SHP77 treated with DMSO at 0.1 percent for 48 hours (cell line): ENCODE measurements around the gene HASPIN.
"Not testable (repeated sequence)": the region's sequence is repeated elsewhere in the genome, so short reads cannot be mapped to it uniquely, and the experiment has no call there.

ENCODE experiments used
- DNase-seq: peaks from one replicate; lab custom pipeline; 2025; lab: John Stamatoyannopoulos, UW

HASPIN gene

GRCh38 chr17:3695723-3696411 is 27.8 kb upstream of the HASPIN start, which contains the start of gene P2RX5:
Gene P2RX5, minus strand, starts transcription at chr17:3696155. Its CDS starts 150 bp downstream, at chr17:3696005.
- no peak for DNase-seq

- DNase-seq = no peak
Observed at GRCh38 chr17:3697103-3697476, 26.6 kb upstream of the HASPIN start.

DNA sequence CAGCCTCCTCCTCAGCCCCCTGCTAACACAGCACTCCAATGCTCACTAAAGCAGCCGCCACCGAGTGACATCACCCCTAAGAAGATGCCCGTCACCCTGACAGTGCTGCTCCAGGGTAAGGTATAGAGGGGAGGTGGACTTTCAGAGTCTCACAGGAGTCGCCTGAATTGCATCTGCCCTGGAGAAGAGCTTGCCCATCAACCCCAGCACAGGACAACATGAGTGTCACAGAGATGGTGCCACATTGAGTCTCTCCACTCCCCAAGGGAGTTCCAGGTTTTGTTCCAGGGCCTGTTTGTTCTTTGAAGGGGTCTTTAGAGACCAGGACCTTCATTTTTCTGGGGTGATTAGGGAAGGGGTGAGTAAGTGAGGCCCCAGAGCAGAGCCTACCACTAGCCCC is 25.6 kb upstream of the HASPIN start:
- DNase-seq = no peak

DNA sequence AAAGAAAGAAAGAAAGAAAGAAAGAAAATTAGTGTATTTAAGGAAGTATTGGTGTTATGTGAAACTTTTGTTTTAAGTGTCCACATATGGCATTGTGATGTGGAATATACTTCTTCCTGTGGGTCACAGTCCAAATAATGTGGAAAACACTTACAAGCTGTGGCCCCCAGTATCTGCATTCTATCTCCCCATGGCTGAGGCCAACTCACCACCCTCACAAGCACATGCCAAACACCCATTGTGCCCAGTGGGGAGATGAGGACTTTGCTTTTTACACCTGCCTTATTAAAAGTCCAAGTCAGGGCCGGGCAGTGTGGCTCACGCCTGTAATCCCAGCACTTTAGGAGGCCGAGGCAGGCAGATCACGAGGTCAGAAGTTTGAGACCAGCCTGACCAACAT is 23.8 kb upstream of the HASPIN start:
- no peak for DNase-seq

DNA sequence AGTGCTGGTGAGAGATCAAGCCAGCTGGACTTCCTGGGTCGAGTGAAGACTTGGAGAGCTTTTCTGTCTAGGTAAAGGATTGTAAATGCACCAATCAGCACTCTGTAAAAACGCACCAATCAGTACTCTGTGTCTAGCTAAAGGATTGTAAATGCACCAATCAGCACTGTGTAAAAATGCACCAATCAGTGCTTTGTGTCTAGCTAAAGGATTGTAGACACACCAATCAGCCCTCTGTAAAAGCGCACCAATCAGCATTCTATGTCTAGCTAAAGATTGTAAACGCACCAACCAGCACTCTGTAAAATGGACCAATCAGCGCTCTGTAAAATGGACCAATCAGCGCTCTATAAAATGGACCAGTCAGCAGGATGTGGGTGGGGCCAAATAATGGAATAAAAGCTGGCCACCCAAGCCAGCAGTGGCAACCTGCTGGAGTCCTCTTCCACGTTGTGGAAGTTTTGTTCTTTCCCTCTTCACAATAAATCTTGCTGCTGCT is 21.6 kb upstream of the HASPIN start:
- DNase-seq = not testable (repeated sequence)

DNA sequence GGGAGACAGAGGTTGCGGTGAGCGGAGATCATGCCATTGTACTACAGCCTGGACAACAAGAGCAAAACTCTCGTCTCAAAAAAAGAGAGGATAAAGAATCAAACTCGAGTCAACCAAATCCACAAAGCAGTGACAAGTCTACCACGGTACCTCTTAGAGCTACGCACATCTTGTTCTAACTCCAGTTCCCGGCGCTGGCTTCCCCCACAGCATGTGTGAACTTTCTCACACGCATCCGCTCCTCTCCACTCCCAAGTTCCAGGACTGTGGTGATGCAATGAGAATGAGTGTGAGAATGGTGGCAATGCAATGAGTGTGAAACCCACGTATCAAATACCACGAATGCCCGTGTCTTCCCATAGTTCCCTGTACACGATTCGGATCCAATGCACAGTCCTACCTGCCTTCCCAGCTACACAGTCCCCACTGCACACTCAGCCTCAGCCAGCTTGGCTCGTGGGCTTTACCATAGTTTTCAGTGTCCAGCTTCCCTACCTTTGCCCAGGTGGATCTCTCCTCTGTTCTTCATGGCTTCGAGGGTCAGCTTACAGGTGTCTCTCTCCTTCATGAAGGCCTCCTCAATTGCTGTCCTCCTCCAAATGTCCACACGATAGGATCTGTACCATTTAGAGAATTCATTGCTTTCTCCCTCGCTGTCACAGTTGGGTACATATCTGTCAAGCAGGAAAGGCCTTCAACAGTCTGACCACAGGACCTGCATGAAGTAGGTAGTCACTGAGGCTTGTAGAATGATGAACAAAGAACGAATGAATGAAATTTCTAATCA is 18.6 kb upstream of the HASPIN start:
- DNase-seq = no peak

- DNase-seq = not testable (repeated sequence)
Observed at GRCh38 chr17:3705718-3705984, 18.1 kb upstream of the HASPIN start.

DNA sequence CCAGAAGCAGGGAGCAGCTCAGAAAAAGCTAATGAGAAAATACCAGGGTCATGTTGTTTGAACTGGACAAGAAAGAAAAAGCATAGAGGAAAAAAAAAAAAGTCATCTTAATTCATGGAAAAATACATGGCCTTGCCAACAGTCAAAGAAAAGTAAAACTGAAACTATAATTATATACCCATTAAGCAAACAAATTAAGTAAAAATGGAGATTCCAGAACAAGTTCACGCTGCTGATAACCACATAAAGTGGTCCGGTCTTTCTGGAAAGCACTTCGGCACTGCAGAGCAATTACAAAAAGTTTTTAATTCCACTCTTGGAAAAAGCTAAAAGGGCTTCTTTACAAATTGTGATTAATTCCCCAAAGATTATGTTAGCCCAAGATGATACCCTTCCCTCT is 15.3 kb upstream of the HASPIN start:
- DNase-seq = no peak

- DNase-seq = no peak
Observed at GRCh38 chr17:3710951-3711383, 12.7 kb upstream of the HASPIN start.

DNA sequence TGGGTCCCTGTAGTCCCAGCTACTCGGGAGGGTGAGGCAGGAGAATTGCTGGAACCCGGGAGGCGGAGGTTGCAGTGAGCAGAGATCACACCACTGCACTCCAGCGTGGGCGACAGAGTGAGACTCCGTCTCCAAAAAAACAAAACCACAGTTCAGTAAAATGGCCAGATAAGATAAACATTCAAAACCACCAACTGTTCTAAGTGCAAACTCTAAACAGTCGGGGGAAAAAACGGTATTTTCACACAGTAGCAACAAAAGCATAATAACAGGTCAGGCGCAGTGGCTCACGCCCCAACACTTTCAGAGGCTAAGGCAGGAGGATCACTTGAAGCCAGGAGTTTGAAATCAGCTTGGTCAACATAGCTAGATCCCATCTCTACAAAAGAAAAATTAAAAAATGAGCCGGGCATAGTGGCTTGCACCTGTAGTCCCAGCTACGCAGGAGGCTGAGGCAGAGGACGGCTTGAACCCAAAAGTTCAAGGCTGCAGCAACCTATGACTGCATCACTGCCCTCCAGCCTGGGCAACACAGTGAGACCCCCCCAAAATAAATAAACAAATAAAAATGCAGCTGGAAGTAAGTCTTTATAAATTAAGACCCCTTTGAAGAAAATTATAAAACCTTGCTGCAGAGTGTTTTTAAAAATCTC is 10.8 kb upstream of the HASPIN start:
- DNase-seq = no peak

DNA sequence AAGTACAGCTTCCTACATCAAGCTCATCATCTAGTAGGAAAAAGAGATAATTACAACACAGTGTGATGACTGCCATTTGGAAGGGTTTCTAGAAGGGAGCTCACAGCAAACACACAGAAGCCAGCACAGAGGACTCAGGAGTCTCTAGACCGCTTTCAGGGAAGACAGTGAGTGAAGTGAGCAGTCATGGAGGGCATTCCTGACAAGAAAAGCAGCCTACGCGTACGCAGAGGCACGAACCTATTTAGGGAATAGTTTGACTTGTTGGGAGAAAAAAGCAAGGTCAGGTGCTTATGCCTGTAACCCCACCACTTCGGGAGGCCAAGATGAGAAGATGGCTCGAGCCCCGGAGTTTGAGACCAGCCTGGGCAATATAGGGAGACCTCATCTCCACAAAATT is 8.4 kb upstream of the HASPIN start:
- no peak for DNase-seq

- DNase-seq = no peak
Observed at GRCh38 chr17:3718201-3718600, 5.5 kb upstream of the HASPIN start.

DNA sequence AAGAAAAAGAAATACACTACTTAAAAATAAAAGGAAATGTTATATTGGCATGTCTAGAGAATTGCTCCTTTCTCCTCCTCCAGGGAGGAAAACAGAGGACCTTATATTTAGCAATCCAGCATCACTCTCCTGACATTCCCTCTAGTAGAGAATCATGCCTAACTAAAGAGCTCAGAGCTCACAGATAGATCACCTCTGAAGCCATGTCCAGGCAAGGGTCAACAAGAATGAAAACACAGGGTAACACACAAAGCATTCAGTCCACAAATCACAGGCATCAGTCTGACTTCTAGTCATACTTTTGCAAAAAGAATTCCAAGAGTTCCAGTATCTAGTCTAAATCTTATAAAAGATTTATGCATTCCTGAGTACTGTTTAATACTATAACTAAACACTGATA is 4.4 kb upstream of the HASPIN start:
- no peak for DNase-seq

DNA sequence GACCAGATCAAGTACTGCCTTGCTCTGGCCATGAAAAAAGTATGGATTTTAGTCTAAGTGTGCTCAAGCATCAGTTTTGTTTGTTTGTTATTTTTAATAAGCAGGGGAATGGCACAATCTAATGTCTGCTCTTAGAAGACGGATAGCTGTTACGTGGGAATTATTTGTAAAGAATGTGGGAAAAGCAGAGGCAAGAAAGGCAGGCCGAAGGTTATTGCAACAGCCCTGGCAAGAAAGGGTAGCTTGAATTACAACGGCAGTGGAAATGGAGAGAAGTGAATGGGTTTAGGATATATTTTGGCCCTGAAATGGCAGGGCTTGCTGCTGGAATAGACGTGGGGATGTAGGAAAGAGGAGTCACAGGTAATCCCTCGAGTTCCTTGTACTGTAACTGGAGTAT is 987 bp upstream of the HASPIN start:
- DNase-seq = no peak

GRCh38 chr17:3723188-3723555 is 531 bp upstream of the HASPIN start:
- no peak for DNase-seq

GRCh38 chr17:3724378-3725077 is 825 bp downstream of the HASPIN start:
- no peak for DNase-seq

- no peak for DNase-seq
Observed at GRCh38 chr17:3727041-3727440, 3.3 kb downstream of the HASPIN start.

- not testable (repeated sequence) for DNase-seq
Observed at GRCh38 chr17:3728099-3728498, 4.4 kb downstream of the HASPIN start.

- DNase-seq = no peak
Observed at GRCh38 chr17:3729881-3730280, 6.2 kb downstream of the HASPIN start.

DNA sequence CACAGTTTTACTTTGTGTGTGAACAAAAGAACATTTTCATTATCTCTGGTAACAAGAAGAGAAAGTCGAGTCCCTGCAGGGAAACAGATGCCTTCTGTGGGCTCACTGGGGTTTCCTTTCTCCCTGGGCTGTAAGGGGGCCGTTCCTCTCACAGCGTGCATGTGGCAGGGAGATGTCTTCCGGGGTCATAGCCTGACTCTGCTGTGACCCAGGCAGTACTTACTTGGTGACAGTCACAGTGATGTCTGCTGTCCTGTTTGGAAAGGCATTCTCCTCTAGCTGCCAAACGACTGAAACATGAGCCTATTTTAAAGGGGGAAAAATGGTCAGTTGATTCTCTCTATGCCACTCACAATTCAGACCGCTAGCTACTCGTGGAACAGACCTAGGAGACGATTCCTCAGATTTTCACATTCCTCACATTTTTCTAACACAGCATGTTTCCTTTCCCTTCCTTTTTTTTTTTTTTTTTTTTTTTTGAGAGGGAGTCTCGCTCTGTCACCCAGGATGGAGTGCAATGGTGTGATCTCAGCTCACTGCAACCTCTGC is 7.3 kb downstream of the HASPIN start:
- no peak for DNase-seq

DNA sequence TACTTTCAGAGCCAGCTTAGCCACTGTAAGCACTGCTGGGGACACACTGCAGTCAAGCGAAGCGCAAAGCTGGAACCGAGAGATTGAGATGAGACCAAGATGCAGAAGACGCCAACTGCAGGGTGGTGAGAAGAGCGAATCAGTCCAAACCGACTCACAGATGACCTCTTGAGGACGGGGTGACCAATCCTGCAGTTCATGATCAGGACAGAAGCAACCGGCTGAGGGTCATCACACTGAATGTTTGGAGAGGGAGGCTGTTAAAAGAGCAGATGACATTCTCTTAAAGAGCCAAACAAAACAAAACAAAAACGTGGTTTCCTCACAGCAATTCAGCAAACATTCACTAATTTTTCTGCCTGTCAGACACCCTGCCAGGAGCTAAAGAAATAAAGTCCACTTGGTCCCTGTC is 8.5 kb downstream of the HASPIN start:
- DNase-seq = no peak

DNA sequence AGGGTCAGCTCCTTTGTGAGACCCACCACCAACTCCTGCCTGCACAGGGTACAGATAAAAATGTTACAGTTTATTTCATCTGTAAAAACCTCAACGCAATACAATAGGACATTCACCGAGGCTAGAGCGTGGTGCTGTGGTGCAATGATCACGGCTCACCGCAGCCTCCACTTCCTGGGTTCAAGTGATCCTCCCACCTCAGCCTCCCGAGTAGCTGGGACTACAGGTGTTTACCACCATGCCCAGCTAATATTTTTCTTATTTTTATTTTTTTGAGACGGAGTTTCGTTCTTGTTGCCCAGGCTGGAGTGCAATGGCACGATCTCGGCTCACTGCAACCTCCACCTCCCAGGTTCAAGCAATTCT is 11.2 kb downstream of the HASPIN start:
- not testable (repeated sequence) for DNase-seq
